ENCODE results near the gene LCP2.
"Not testable (repeated sequence)": the region's sequence is repeated elsewhere in the genome, so short reads cannot be mapped to it uniquely, and the experiment has no call there.

Gene LCP2

DNA sequence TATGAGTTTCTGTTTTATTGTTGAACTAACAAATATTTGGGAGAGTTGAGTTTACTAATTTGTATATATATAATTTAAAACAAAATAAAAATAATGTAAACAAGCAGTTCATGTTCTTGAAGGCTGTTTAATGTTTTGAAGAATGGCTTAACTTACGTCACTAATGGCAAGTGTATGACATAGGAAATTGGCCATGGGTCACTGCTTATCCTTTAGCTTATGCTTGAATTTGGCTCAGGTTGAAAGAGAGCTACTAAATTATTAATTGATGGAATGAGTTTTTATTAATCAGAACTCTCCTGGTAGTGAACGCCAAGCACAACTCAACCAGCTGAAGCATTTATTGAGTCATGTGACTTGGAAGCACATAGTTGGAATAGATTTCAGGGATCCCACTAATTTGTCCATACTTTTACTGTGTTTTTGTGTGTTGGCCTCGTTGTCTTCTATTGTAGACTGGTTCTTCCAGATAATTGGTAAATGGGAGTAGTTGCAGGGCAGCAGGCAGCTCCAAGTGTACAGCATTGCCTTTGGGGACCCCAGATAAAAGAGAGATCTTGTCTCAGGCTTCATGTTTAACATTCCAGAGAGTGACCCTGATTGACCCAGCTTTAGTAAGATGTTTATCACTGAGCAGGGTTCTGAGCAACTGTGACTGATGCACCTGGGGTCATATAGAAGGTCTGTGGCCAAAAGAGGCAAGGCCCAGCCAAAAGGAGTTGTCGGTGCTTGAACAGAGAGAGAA, 51.3 kb downstream of the LCP2 start:
- TF ChIP-seq, protein P1, sequence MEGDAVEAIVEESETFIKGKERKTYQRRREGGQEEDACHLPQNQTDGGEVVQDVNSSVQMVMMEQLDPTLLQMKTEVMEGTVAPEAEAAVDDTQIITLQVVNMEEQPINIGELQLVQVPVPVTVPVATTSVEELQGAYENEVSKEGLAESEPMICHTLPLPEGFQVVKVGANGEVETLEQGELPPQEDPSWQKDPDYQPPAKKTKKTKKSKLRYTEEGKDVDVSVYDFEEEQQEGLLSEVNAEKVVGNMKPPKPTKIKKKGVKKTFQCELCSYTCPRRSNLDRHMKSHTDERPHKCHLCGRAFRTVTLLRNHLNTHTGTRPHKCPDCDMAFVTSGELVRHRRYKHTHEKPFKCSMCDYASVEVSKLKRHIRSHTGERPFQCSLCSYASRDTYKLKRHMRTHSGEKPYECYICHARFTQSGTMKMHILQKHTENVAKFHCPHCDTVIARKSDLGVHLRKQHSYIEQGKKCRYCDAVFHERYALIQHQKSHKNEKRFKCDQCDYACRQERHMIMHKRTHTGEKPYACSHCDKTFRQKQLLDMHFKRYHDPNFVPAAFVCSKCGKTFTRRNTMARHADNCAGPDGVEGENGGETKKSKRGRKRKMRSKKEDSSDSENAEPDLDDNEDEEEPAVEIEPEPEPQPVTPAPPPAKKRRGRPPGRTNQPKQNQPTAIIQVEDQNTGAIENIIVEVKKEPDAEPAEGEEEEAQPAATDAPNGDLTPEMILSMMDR (IDR thresholded peaks at IDR 0.05; ENCODE audit: borderline replicate concordance, insufficient read depth, low read depth, low read length) = no peak
- no peak overlapping the region for H3K4me3 ChIP-seq (ENCODE audit: low read depth, low read length)

DNA sequence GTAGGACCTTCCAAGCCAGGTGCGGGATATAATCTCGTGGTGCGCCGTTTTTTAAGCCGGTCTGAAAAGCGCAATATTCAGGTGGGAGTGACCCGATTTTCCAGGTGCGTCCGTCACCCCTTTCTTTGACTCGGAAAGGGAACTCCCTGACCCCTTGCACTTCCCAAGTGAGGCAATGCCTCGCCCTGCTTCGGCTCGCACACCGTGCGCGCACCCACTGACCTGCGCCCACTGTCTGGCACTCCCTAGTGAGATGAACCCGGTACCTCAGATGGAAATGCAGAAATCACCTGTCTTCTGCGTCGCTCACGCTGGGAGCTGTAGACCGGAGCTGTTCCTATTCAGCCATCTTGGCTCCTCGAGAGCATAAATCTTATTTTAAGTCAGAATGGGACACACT, 52.1 kb downstream of the LCP2 start:
- H3K4me3 ChIP-seq (ENCODE audit: low read depth, low read length) = not testable (repeated sequence)

DNA sequence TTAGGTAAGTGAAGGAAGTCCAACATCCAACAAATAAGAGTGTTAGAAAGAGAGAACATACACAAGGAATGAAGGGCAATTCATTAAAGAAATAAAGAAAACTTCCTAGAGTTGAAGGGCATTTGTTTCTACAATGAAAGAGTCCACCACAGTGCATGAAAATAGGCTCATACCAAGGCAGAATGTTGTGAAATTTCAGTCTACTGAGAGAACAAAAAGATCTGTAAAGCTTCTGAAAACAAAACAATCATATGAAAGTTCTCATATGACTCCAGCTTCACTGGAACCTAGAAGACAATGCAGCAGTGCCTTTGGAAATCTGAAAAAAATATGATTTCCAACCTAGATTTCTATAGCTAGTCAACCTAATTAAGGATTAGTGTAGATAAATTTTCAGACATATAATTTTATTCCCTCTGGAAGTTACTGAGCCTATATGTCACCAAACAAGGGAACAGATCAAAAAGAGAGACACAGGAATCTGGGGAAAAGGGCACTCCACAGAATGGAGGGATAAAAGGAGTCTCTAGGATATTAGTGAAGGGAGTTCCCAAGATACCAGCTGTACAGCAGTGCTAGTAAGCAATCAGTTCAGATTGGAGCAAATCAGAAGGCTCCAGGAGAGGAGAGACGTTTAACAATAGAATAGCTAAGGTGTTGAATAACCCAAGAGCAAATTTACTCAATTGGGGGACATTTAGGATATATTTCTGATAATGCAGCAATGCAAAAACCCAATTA, 59.0 kb downstream of the LCP2 start:
- H3K4me3 ChIP-seq (ENCODE audit: low read depth, low read length) = no peak overlapping the region
- TF ChIP-seq, protein P1 (IDR thresholded peaks at IDR 0.05; ENCODE audit: borderline replicate concordance, insufficient read depth, low read depth, low read length) = no peak

DNA sequence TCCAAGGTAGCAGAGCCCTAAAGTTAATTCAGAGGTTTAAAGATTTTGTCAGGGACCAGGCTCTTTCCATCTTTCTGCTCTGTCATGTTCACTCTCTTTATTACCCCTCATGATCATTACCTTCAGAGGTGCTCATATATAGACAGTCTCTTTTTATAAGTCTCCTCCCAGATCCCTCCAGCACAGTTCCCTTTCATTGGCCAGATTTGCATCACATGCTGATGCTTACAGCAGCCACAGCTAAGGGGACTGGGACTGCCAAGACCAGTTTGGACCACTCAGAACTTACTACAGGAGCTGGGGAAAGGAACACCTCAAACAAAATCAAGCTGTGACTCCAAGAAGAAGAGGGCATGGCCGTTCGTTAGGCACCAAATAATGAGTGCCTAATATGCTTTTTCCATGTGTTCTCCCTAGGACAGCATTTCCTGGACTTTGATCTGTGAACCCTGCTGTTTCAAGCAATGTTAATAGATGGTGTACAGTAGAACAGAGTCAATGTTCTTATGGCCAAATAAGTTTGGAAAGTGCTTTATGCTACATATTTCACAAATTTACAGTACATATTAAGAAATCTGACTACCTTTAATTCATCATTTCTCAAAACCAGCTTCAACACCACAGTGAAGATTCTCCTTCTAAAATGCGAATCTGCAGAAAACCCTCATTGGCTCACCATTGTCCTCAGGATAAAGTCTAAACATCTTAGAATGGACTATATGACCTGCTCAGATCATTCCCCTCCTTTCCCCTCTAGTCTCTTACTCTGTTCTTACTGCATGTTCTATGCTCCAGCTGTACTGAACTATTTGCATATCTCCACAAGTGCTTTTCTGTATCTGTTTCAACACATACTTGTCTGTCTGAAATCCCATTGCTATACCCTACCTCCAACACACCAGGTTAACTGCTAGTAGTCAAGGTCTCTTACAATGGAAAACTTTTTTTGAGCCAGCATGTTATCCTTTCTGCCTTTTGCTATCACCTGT, 61.4 kb downstream of the LCP2 start:
- TF ChIP-seq, protein P1 (IDR thresholded peaks at IDR 0.05; ENCODE audit: borderline replicate concordance, insufficient read depth, low read depth, low read length) = no peak
- no peak overlapping the region for H3K4me3 ChIP-seq (ENCODE audit: low read depth, low read length)

DNA sequence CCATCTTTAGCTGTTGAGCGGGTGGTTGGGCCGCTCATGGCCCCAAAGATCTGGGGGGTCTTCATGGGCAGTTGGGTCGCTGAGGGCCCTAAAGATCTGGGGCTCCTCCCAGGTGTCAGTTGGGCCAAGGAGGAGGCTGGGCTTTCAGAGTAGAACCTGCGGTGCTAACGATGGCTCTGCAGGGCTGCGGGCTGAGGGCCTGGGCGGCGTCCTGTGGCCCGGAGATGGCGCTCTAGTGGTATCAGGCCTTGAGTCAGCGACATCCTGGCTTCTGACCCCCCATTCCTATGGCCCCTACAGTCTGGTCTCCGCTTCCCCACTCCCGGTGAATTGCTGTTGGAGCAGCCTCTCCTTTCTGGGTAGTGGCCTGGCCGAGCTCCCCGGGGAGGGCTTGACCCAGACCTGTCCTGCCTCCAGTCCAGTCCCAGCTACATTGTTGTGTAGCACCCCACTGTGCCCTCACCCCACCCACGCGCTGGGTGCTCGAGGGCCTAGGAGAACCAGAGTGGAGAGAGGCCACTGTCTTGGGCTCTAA, 64.2 kb downstream of the LCP2 start:
- H3K4me3 ChIP-seq (ENCODE audit: low read depth, low read length) = no peak overlapping the region
- TF ChIP-seq, protein P1 (IDR thresholded peaks at IDR 0.05; ENCODE audit: borderline replicate concordance, insufficient read depth, low read depth, low read length) = no peak

DNA sequence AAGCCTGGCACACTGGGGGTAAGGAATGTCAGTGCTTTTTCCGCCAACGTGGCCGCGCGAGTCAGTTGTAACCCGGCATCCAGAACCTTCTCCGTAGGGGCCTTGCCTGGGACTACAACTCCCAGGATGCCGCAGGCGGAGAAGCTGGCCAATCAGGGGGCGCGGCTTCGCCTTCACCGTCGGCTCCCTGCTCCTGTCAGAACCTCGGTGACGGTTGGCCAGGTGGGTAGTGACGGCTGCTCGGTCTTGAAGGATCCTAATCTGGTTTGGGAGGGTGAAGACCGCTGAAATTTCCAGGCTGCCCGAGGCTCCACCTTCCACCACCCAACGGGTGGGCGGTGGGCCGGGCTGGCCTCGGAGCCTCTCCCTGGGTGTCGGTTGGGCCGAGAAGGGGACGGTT, 64.8 kb downstream of the LCP2 start, which contains the start of gene C5orf58:
C5orf58 (plus strand) TSS at position 200 of the 400 bp plus-strand sequence. CDS start 1,992 bp downstream, outside the sequence.
- TF ChIP-seq, protein P1 (IDR thresholded peaks at IDR 0.05; ENCODE audit: borderline replicate concordance, insufficient read depth, low read depth, low read length) = no peak
- no peak within 1 kb of the TSS for H3K4me3 ChIP-seq (ENCODE audit: low read depth, low read length)
